Natural killer cell (primary cell): Measurements from ENCODE around the gene MAF. TPM values are rescaled to one million over a fixed set of nuclear protein-coding genes. Genes with fewer than 3 reads are reported as not detected.

ENCODE experiments used
- ATAC-seq, 3 donors: fragments of 150-1000 bp in 2 of 3; fragments of 200-7000 bp in 1 of 3; cut with Tn5 transposase; 1 replicate in 1 of 3; 2 replicates in 2 of 3; pipeline ENCODE4 v1.10.0; 2021; ENCODE audit warnings: mild to moderate bottlenecking in 2 of 3, moderate library complexity in 2 of 3
- DNase-seq, 2 donors: peaks; one replicate each; pipeline versions ENCODE4 v3.0.0 to v3.0.0-alpha.2; 2013 to 2021; ENCODE audit warnings: mixed read lengths in 1 of 2
- H3K27ac ChIP-seq: one replicate; pipeline ENCODE4 v1.5.1; 2013; ENCODE audit warnings: mild to moderate bottlenecking, low read length
- H3K27me3 ChIP-seq: one replicate; pipeline ENCODE4 v1.6.1; 2013; ENCODE audit warnings: low read length; ENCODE audit not compliant: control insufficient read depth, insufficient read depth
- H3K36me3 ChIP-seq: one replicate; pipeline ENCODE4 v1.6.1; 2013; ENCODE audit warnings: low read length; ENCODE audit not compliant: control insufficient read depth, insufficient read depth
- H3K4me1 ChIP-seq: one replicate; pipeline ENCODE4 v1.6.1; 2013; ENCODE audit warnings: low read length; ENCODE audit not compliant: control insufficient read depth, insufficient read depth
- H3K4me3 ChIP-seq: one replicate; pipeline ENCODE4 v1.5.1; 2013; ENCODE audit warnings: low read length
- H3K9me3 ChIP-seq: one replicate; pipeline ENCODE4 v1.6.1; 2013; ENCODE audit warnings: low read length; ENCODE audit not compliant: control insufficient read depth, insufficient read depth
- H3K27ac Mint-ChIP-seq, 2 donors: one replicate each; pipeline ENCODE4 v1.8.0; 2022; ENCODE audit warnings: mild to moderate bottlenecking in 2 of 2, mixed read lengths in 2 of 2, moderate library complexity in 1 of 2
- H3K27me3 Mint-ChIP-seq, 2 donors: one replicate each; pipeline ENCODE4 v1.8.0; 2022; ENCODE audit warnings: low read depth in 2 of 2, mixed read lengths in 2 of 2
- H3K36me3 Mint-ChIP-seq: one replicate; pipeline ENCODE4 v1.8.0; 2022; ENCODE audit warnings: mixed read lengths
- H3K4me1 Mint-ChIP-seq, 2 donors: one replicate each; pipeline ENCODE4 v1.8.0; 2022; ENCODE audit warnings: mixed read lengths in 2 of 2
- H3K4me3 Mint-ChIP-seq: one replicate; pipeline ENCODE4 v1.8.0; 2022; ENCODE audit warnings: mild to moderate bottlenecking, moderate library complexity, mixed read lengths
- H3K9me3 Mint-ChIP-seq, 2 donors: one replicate each; pipeline ENCODE4 v1.8.0; 2022; ENCODE audit warnings: mixed read lengths in 2 of 2
- CTCF ChIP-seq: fragments of 200-600 bp; IDR thresholded peaks from one replicate; pipeline ENCODE4 v1.8.0; 2022; ENCODE audit warnings: antibody characterized with exemption
- WGBS: methylation state at CpG from one replicate; pipeline ENCODE4 v1.1.7; 2013; ENCODE audit warnings: missing lambda C conversion rate; ENCODE audit not compliant: insufficient coverage; 5-methylcytosine and 5-hydroxymethylcytosine counted together
- intact Hi-C: fragments of 100-400 bp; cut with micrococcal nuclease; formaldehyde crosslinking; loops from one replicate; pipeline ENCODE4 v1.14.2; 2022
- total RNA-seq, 4 donors: library from RNA; stranded (reverse); fragments of 120-200 nt in 1 of 4; gene quantifications; one replicate each; pipeline versions ENCODE4 v1.2.3 to v1.2.4, GENCODE V29; 2013 to 2022

Gene MAF
- total RNA-seq, 3 donors from 2014 or later (not counting 1 experiment from before 2014, with no cell fraction given) = 24.0 to 50.1 (median 27.1) TPM

DNA sequence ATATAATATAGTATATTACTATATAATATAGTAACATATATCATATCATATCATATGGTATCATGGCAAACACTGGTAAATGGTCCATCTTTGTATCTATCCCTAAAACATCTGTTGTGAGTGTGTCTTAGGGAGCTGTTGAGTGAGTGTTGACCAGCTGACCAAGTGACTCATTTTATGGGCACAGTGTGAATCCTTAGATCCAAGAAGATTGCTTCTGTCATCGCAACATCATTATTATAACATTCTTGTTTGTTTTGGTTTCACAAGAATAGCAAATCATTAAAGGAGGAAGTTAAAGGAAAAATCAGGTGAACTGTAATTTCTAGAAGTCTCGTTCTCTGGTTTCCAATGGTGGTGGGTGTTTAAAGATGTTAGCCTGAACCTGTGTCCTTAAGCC lies 11.7 kb upstream of the MAF start:
- Histone ChIP-seq H3K4me1 (no peaks in the 10 kb centered on the region), H3K4me3 (no peak overlapping the region), H3K36me3 (no peaks in the 10 kb centered on the region), H3K9me3 (no peaks in the 10 kb centered on the region), H3K27me3 (no peaks in the 10 kb centered on the region), H3K27ac (no peak overlapping the region)
- H3K27ac Mint-ChIP-seq = no peak overlapping the region
- no peak overlapping the region for H3K4me3 Mint-ChIP-seq
- H3K27me3 Mint-ChIP-seq = peaks cover 11 to 14% of the 10 kb centered on the region in 2 donors
- ATAC-seq (no peak), DNase-seq (no peak)
- H3K4me1 Mint-ChIP-seq = peaks cover 5% of the 10 kb centered on the region in 2 donors
- intact Hi-C loops = no loop called here
- no peak for TF ChIP-seq CTCF
- 89% methylated on average over 1 of the region's 2 CpGs for WGBS
- no peaks in the 10 kb centered on the region for H3K36me3 Mint-ChIP-seq
- no peaks in the 10 kb centered on the region for H3K9me3 Mint-ChIP-seq

DNA sequence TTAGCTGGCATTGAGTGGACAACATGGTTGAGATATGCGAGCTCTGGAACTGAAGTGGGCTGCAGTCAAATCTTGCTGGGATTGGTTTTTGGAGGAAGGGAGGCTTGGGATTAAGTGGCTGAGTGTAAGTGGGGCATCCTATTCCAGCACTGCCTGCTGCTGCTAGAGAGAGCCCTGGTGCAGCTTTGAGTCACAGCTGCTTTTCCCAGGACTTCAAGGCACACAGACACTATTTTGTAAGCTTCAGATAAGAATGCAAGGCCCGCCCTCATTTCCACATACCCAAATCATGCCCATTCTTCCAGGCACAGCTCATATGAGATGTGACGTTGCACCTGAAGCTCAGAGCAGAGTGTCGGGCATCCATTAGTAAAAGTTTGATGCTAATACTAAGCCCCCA lies 10.2 kb upstream of the MAF start:
- no peaks in the 10 kb centered on the region for H3K9me3 ChIP-seq
- no peak for DNase-seq
- H3K27me3 ChIP-seq = no peaks in the 10 kb centered on the region
- WGBS = 91% methylated on average over 4 of the region's 4 CpGs
- intact Hi-C loops = no loop called here
- H3K27me3 Mint-ChIP-seq = peaks cover 11 to 19% of the 10 kb centered on the region in 2 donors
- no peaks in the 10 kb centered on the region for H3K36me3 ChIP-seq
- H3K27ac ChIP-seq = no peak overlapping the region
- no peak overlapping the region for H3K4me3 ChIP-seq
- H3K4me1 Mint-ChIP-seq = no peaks in the 10 kb centered on the region
- H3K9me3 Mint-ChIP-seq = no peaks in the 10 kb centered on the region
- no peaks in the 10 kb centered on the region for H3K4me1 ChIP-seq
- no peak for ATAC-seq
- H3K4me3 Mint-ChIP-seq = no peak overlapping the region
- H3K36me3 Mint-ChIP-seq = no peaks in the 10 kb centered on the region
- H3K27ac Mint-ChIP-seq = no peak overlapping the region
- TF ChIP-seq CTCF = no peak

GRCh38 chr16:79609861-79610260 lies 9.3 kb upstream of the MAF start:
- no peak for DNase-seq
- ATAC-seq = no peak
- H3K27me3 Mint-ChIP-seq = peaks cover 11 to 27% of the 10 kb centered on the region in 2 donors
- intact Hi-C loops = loop anchor here (10.0 kb wide), 3 partner anchors 225 to 1475 kb away; no protein-coding TSS in a partner anchor
- TF ChIP-seq CTCF = no peak
- Histone ChIP-seq H3K4me1 (no peaks in the 10 kb centered on the region), H3K9me3 (no peaks in the 10 kb centered on the region), H3K4me3 (no peak overlapping the region), H3K36me3 (no peaks in the 10 kb centered on the region), H3K27ac (no peak overlapping the region), H3K27me3 (no peaks in the 10 kb centered on the region)
- H3K9me3 Mint-ChIP-seq = no peaks in the 10 kb centered on the region
- no peak overlapping the region for H3K27ac Mint-ChIP-seq
- no peaks in the 10 kb centered on the region for H3K4me1 Mint-ChIP-seq
- WGBS = 79% methylated on average over 7 of the region's 7 CpGs
- no peak overlapping the region for H3K4me3 Mint-ChIP-seq
- no peaks in the 10 kb centered on the region for H3K36me3 Mint-ChIP-seq

DNA sequence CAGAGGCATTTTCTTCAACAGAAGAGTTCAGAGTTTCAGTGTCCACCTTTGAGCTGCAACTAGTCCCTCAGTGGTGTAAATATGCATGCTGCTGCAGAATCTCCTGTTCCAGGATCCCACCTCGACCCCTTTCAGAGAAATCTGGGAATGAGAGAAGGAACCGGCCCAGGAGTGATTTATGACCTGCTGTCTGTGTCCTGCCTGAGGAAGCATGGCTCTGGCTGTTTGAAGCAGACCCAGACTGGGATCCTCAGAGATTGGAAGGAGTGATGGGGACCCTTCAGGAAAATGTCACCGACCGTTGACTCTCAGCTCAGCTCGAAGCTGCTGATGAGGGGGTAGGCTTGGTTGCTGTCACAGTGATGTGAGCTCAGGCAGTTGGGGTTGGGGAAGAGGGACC lies 8.4 kb upstream of the MAF start:
- DNase-seq = no peak
- Histone ChIP-seq H3K36me3 (no peaks in the 10 kb centered on the region), H3K4me1 (no peaks in the 10 kb centered on the region), H3K27me3 (no peaks in the 10 kb centered on the region), H3K9me3 (no peaks in the 10 kb centered on the region), H3K4me3 (no peak overlapping the region), H3K27ac (no peak overlapping the region)
- ATAC-seq = no peak
- intact Hi-C loops = loop anchor here (10.0 kb wide), 3 partner anchors 224 to 1474 kb away; no protein-coding TSS in a partner anchor
- no peaks in the 10 kb centered on the region for H3K9me3 Mint-ChIP-seq
- TF ChIP-seq CTCF = no peak
- H3K27me3 Mint-ChIP-seq = peaks cover 11 to 32% of the 10 kb centered on the region in 2 donors
- WGBS = 80% methylated on average over 5 of the region's 5 CpGs
- H3K4me3 Mint-ChIP-seq = no peak overlapping the region
- H3K27ac Mint-ChIP-seq = no peak overlapping the region
- H3K36me3 Mint-ChIP-seq = no peaks in the 10 kb centered on the region
- no peaks in the 10 kb centered on the region for H3K4me1 Mint-ChIP-seq
